CD14-positive monocyte (primary cell): ENCODE measurements around the gene LRBA. TPM values are rescaled to one million over a fixed set of nuclear protein-coding genes. Genes with fewer than 3 reads are reported as not detected.

Experiments used
- DNase-seq, 3 donors: peaks; one replicate each; pipeline ENCODE4 v3.0.0-alpha.2; 2011 to 2022
- H2AFZ ChIP-seq: 2 replicates; pipeline ENCODE4 v1.6.0; 2012; ENCODE audit warnings: mild to moderate bottlenecking, low read depth, low read length, inconsistent platforms; ENCODE audit not compliant: insufficient read depth, poor library complexity, severe bottlenecking
- H3K27ac ChIP-seq, 2 donors: 1 replicate in 1 of 2; 2 replicates in 1 of 2; pipeline ENCODE4 v1.5.1; 2012 to 2013; ENCODE audit warnings: low read length in 2 of 2, control low read depth in 1 of 2, inconsistent platforms in 1 of 2, low read depth in 1 of 2, mild to moderate bottlenecking in 1 of 2
- H3K27me3 ChIP-seq, 2 donors: one replicate each; pipeline versions ENCODE4 v1.6.0 to v1.6.1; 2011 to 2013; ENCODE audit warnings: low read length in 2 of 2; ENCODE audit not compliant: control insufficient read depth in 2 of 2, insufficient read depth in 2 of 2
- H3K36me3 ChIP-seq, 2 donors: replicated peaks in 1 of 2; 1 replicate in 1 of 2; 2 replicates in 1 of 2; pipeline versions ENCODE4 v1.5.1 to v1.6.1; 2012 to 2013; ENCODE audit warnings: low read length in 2 of 2, control low read depth in 1 of 2, inconsistent platforms in 1 of 2, mild to moderate bottlenecking in 1 of 2; ENCODE audit not compliant: insufficient read depth in 2 of 2, control insufficient read depth in 1 of 2
- H3K4me1 ChIP-seq, 2 donors: 1 replicate in 1 of 2; 2 replicates in 1 of 2; pipeline versions ENCODE4 v1.5.1 to v1.6.1; 2012 to 2013; ENCODE audit warnings: low read length in 2 of 2, control low read depth in 1 of 2, inconsistent platforms in 1 of 2, mild to moderate bottlenecking in 1 of 2, moderate library complexity in 1 of 2; ENCODE audit not compliant: insufficient read depth in 2 of 2, control insufficient read depth in 1 of 2
- H3K4me2 ChIP-seq: replicated peaks from 2 replicates; pipeline ENCODE3; 2012; ENCODE audit warnings: low read length, moderate library complexity, mild to moderate bottlenecking; ENCODE audit not compliant: poor library complexity, severe bottlenecking; ENCODE audit errors: extremely low read depth
- H3K4me3 ChIP-seq, 3 experiments: fragments of 200-600 bp in 1 of 3; sonication (generic) in 1 of 3; replicated peaks in 1 of 3; 1 replicate in 2 of 3; 2 replicates in 1 of 3; pipeline ENCODE4 v1.5.1; 2011 to 2013; ENCODE audit warnings: low read length in 3 of 3, mild to moderate bottlenecking in 3 of 3, control low read depth in 2 of 3, low read depth in 2 of 3, inconsistent platforms in 1 of 3, moderate library complexity in 1 of 3
- H3K79me2 ChIP-seq: 2 replicates; pipeline ENCODE4 v1.6.0; 2012; ENCODE audit warnings: mild to moderate bottlenecking, control low read depth, inconsistent platforms, low read length, moderate library complexity; ENCODE audit not compliant: insufficient read depth
- H3K9ac ChIP-seq: 2 replicates; pipeline ENCODE4 v1.6.0; 2017; ENCODE audit warnings: low read length, mild to moderate bottlenecking; ENCODE audit not compliant: insufficient read depth, poor library complexity, severe bottlenecking
- H3K9me3 ChIP-seq, 2 donors: replicated peaks in 1 of 2; 1 replicate in 1 of 2; 2 replicates in 1 of 2; pipeline versions ENCODE4 v1.5.1 to v1.6.1; 2012 to 2013; ENCODE audit warnings: low read length in 2 of 2, control low read depth in 1 of 2; ENCODE audit not compliant: control insufficient read depth in 1 of 2, insufficient read depth in 1 of 2
- H4K20me1 ChIP-seq: 2 replicates; pipeline ENCODE4 v1.6.0; 2012; ENCODE audit warnings: mild to moderate bottlenecking, low read length, control low read depth, moderate library complexity; ENCODE audit not compliant: insufficient read depth
- H3K27ac Mint-ChIP-seq, 7 donors: one replicate each; pipeline ENCODE4 v1.8.0; 2020; ENCODE audit warnings: mild to moderate bottlenecking in 7 of 7, mixed read lengths in 7 of 7, moderate library complexity in 6 of 7, inconsistent platforms in 2 of 7
- H3K27me3 Mint-ChIP-seq, 3 donors: one replicate each; pipeline ENCODE4 v1.8.0; 2021 to 2022; ENCODE audit warnings: low read depth in 3 of 3, mild to moderate bottlenecking in 3 of 3, mixed read lengths in 3 of 3, moderate library complexity in 3 of 3, inconsistent platforms in 1 of 3
- H3K36me3 Mint-ChIP-seq, 2 donors: one replicate each; pipeline ENCODE4 v1.8.0; 2020; ENCODE audit warnings: mixed read lengths in 2 of 2, inconsistent platforms in 1 of 2, mild to moderate bottlenecking in 1 of 2
- H3K4me1 Mint-ChIP-seq: one replicate; pipeline ENCODE4 v1.8.0; 2020; ENCODE audit warnings: mild to moderate bottlenecking, mixed read lengths
- H3K4me3 Mint-ChIP-seq, 2 donors: one replicate each; pipeline ENCODE4 v1.8.0; 2020; ENCODE audit warnings: mild to moderate bottlenecking in 2 of 2, mixed read lengths in 2 of 2, moderate library complexity in 1 of 2
- H3K9me3 Mint-ChIP-seq, 7 donors: one replicate each; pipeline ENCODE4 v1.8.0; 2020 to 2022; ENCODE audit warnings: mixed read lengths in 7 of 7, mild to moderate bottlenecking in 6 of 7, moderate library complexity in 6 of 7, inconsistent platforms in 2 of 7
- WGBS: methylation state at CpG from one replicate; pipeline ENCODE4 v1.1.5; 2013; ENCODE audit warnings: missing lambda C conversion rate; ENCODE audit not compliant: insufficient coverage; 5-methylcytosine and 5-hydroxymethylcytosine counted together
- intact Hi-C, 2 donors: fragments of 100-400 bp; cut with micrococcal nuclease; formaldehyde crosslinking; loops; one replicate each; pipeline versions ENCODE4 v1.15.0 to v1.15.1; 2023
- polyA plus RNA-seq, 3 donors: library from polyadenylated mRNA; depleted of rRNA in 1 of 3; unstranded in 2 of 3; stranded (reverse) in 1 of 3; fragments of 300-500 nt in 2 of 3; fragments of >200 nt in 1 of 3; fragmentation: Illumina TruSeq in 2 of 3; gene quantifications; 1 replicate in 2 of 3; 2 replicates in 1 of 3; pipeline ENCODE4 v1.2.3, GENCODE V29; 2012 to 2021
- TF ChIP-seq, protein P1 (sequence below): fragments of 200-600 bp; IDR thresholded peaks from one replicate; pipeline ENCODE4 v1.8.0; 2022; ENCODE audit warnings: antibody characterized with exemption, mild to moderate bottlenecking

Gene LRBA
- polyA plus RNA-seq, 3 donors, result 1.5 to 5.5 (median 4.4) TPM

GRCh38 chr4:150723727-150724411, 291.2 kb downstream of the LRBA start:
- Histone ChIP-seq H2AFZ (no peak overlapping the region), H3K79me2 (no peaks in the 10 kb centered on the region), H4K20me1 (no peaks in the 10 kb centered on the region), H3K36me3 (no peaks in the 10 kb centered on the region), H3K9me3 (peaks cover 0 to 4% of the 10 kb centered on the region in 2 donors), H3K4me1 (no peaks in the 10 kb centered on the region), H3K27ac (no peak overlapping the region), H3K9ac (no peak overlapping the region), H3K4me2 (no peak overlapping the region), H3K4me3 (no peak overlapping the region), H3K27me3 (no peaks in the 10 kb centered on the region)
- TF ChIP-seq, protein P1, sequence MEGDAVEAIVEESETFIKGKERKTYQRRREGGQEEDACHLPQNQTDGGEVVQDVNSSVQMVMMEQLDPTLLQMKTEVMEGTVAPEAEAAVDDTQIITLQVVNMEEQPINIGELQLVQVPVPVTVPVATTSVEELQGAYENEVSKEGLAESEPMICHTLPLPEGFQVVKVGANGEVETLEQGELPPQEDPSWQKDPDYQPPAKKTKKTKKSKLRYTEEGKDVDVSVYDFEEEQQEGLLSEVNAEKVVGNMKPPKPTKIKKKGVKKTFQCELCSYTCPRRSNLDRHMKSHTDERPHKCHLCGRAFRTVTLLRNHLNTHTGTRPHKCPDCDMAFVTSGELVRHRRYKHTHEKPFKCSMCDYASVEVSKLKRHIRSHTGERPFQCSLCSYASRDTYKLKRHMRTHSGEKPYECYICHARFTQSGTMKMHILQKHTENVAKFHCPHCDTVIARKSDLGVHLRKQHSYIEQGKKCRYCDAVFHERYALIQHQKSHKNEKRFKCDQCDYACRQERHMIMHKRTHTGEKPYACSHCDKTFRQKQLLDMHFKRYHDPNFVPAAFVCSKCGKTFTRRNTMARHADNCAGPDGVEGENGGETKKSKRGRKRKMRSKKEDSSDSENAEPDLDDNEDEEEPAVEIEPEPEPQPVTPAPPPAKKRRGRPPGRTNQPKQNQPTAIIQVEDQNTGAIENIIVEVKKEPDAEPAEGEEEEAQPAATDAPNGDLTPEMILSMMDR, result no peak
- H3K9me3 Mint-ChIP-seq, result peaks cover 0 to 14% (median 11%) of the 10 kb centered on the region in 7 donors
- H3K36me3 Mint-ChIP-seq, result peaks cover 6 to 26% of the 10 kb centered on the region in 2 donors
- no peak for DNase-seq
- intact Hi-C loops, result no loop called here
- no peak overlapping the region for H3K4me3 Mint-ChIP-seq
- peak overlapping the region in 3 of 7 donors; percentile 7 to 69 (median 30) for H3K27ac Mint-ChIP-seq
- H3K4me1 Mint-ChIP-seq, result peaks cover 13% of the 10 kb centered on the region
- peaks cover 0 to 2% (median 0%) of the 10 kb centered on the region in 3 donors for H3K27me3 Mint-ChIP-seq
- 90% methylated on average over 2 of the region's 5 CpGs for WGBS

GRCh38 chr4:150722908-150723362, 292.1 kb downstream of the LRBA start:
- 32% methylated on average over 6 of the region's 6 CpGs for WGBS
- no peak overlapping the region for H3K4me3 ChIP-seq
- DNase-seq, result no peak
- H4K20me1 ChIP-seq, result no peaks in the 10 kb centered on the region
- H3K79me2 ChIP-seq, result no peaks in the 10 kb centered on the region
- H3K4me2 ChIP-seq, result no peak overlapping the region
- Mint-ChIP-seq H3K27ac (peak overlapping the region in 2 of 7 donors; percentile 5 to 8), H3K36me3 (peaks cover 6 to 23% of the 10 kb centered on the region in 2 donors), H3K27me3 (peaks cover 0 to 2% (median 0%) of the 10 kb centered on the region in 3 donors), H3K9me3 (peaks cover 0 to 14% (median 11%) of the 10 kb centered on the region in 7 donors), H3K4me3 (no peak overlapping the region), H3K4me1 (peaks cover 13% of the 10 kb centered on the region)
- TF ChIP-seq, protein P1, result no peak
- intact Hi-C loops, result no loop called here
- H3K4me1 ChIP-seq, result no peaks in the 10 kb centered on the region
- H2AFZ ChIP-seq, result no peak overlapping the region
- no peaks in the 10 kb centered on the region for H3K36me3 ChIP-seq
- peaks cover 0 to 4% of the 10 kb centered on the region in 2 donors for H3K9me3 ChIP-seq
- H3K9ac ChIP-seq, result no peak overlapping the region
- no peak overlapping the region for H3K27ac ChIP-seq
- no peaks in the 10 kb centered on the region for H3K27me3 ChIP-seq
